Cerebellar cortex (tissue), 1 donor: ENCODE measurements around the gene SPIRE1.

ENCODE experiments used
- DNase-seq: peaks from one replicate; pipeline ENCODE4 v3.0.0-alpha.2; 2015; ENCODE audit warnings: low spot score

SPIRE1 gene

GRCh38 chr18:12657684-12658425 lies at the start of gene SPIRE1:
TSS of gene SPIRE1 (minus strand) at chr18:12658107. CDS start at chr18:12657866, 241 bp downstream.
- peak; percentile 63 for DNase-seq

GRCh38 chr18:12703664-12704063 lies 45.8 kb upstream of the SPIRE1 start:
- DNase-seq, result peak; percentile 19

GRCh38 chr18:12703096-12703567 lies 45.2 kb upstream of the SPIRE1 start:
- DNase-seq, result no peak

- peak; percentile 87 for DNase-seq
Measured at GRCh38 chr18:12702221-12703095, 44.6 kb upstream of the SPIRE1 start, which contains the start of the genes CEP76 and PSMG2. TSS of gene CEP76 (minus strand) at chr18:12702723. CDS start at chr18:12702548, 175 bp downstream. TSS of gene PSMG2 (plus strand) at chr18:12703042. CDS start at chr18:12703108, 66 bp downstream.

- DNase-seq, result no peak
Measured at GRCh38 chr18:12701161-12701560, 43.3 kb upstream of the SPIRE1 start.

- no peak for DNase-seq
Measured at GRCh38 chr18:12699747-12700146, 41.8 kb upstream of the SPIRE1 start.

- no peak for DNase-seq
Measured at GRCh38 chr18:12694032-12694431, 36.1 kb upstream of the SPIRE1 start.

- no peak for DNase-seq
Measured at GRCh38 chr18:12692206-12692605, 34.3 kb upstream of the SPIRE1 start.

- no peak for DNase-seq
Measured at GRCh38 chr18:12689256-12689850, 31.4 kb upstream of the SPIRE1 start.

GRCh38 chr18:12686100-12686499 lies 28.2 kb upstream of the SPIRE1 start:
- peak; percentile 8 for DNase-seq

- DNase-seq, result no peak
Measured at GRCh38 chr18:12679183-12679786, 21.4 kb upstream of the SPIRE1 start.

GRCh38 chr18:12668041-12668440 lies 10.1 kb upstream of the SPIRE1 start:
- DNase-seq, result no peak

- DNase-seq, result peak; percentile 77
Measured at GRCh38 chr18:12659904-12660605, 2.1 kb upstream of the SPIRE1 start.

GRCh38 chr18:12658426-12659138 lies 675 bp upstream of the SPIRE1 start:
- peak; percentile 59 for DNase-seq

- DNase-seq, result peak; percentile 44
Measured at GRCh38 chr18:12656938-12657683, 796 bp downstream of the SPIRE1 start.

- DNase-seq, result no peak
Measured at GRCh38 chr18:12656605-12656937, 1.3 kb downstream of the SPIRE1 start.

GRCh38 chr18:12654971-12655370 lies 2.9 kb downstream of the SPIRE1 start:
- no peak for DNase-seq

- DNase-seq, result no peak
Measured at GRCh38 chr18:12652861-12653401, 5.0 kb downstream of the SPIRE1 start.

GRCh38 chr18:12651651-12652050 lies 6.3 kb downstream of the SPIRE1 start:
- no peak for DNase-seq

- DNase-seq, result no peak
Measured at GRCh38 chr18:12647773-12648172, 10.1 kb downstream of the SPIRE1 start.
